CD4-positive, alpha-beta T cell treated with Interleukin-6 for 4 hours (primary cell): ENCODE measurements around the gene NLRP12.
"Not testable (repeated sequence)": the region's sequence is repeated elsewhere in the genome, so short reads cannot be mapped to it uniquely, and the experiment has no call there.

Source experiments
- DNase-seq: peaks from one replicate; pipeline ENCODE4 v3.0.0-alpha.2; 2020; ENCODE audit warnings: mixed read lengths

Gene NLRP12, protein sequence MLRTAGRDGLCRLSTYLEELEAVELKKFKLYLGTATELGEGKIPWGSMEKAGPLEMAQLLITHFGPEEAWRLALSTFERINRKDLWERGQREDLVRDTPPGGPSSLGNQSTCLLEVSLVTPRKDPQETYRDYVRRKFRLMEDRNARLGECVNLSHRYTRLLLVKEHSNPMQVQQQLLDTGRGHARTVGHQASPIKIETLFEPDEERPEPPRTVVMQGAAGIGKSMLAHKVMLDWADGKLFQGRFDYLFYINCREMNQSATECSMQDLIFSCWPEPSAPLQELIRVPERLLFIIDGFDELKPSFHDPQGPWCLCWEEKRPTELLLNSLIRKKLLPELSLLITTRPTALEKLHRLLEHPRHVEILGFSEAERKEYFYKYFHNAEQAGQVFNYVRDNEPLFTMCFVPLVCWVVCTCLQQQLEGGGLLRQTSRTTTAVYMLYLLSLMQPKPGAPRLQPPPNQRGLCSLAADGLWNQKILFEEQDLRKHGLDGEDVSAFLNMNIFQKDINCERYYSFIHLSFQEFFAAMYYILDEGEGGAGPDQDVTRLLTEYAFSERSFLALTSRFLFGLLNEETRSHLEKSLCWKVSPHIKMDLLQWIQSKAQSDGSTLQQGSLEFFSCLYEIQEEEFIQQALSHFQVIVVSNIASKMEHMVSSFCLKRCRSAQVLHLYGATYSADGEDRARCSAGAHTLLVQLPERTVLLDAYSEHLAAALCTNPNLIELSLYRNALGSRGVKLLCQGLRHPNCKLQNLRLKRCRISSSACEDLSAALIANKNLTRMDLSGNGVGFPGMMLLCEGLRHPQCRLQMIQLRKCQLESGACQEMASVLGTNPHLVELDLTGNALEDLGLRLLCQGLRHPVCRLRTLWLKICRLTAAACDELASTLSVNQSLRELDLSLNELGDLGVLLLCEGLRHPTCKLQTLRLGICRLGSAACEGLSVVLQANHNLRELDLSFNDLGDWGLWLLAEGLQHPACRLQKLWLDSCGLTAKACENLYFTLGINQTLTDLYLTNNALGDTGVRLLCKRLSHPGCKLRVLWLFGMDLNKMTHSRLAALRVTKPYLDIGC

DNA sequence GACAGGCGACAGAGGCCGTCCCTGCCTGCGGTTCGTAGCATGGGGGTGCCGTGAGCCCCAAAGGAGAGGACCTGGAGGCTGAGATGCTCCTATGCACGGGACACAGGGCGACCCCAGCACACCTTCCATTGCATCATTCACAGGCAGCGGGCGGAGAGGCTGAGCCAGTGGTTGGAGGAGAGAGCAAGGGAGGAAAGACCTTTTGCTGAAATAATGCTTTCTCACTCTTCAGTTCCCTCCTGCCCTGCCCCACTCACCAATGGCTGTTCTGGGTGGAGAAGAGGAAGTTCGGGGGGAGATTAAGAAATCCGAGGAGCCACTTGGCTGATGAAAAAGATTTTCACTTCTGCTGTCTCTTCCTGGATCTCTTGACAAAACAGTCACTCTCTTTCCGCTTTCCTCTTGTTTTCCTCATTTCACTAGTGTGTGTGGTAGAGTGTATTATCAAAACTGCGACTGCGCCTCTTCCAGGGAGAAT lies at the start of gene NLRP12:
NLRP12 (minus strand) TSS at position 181 of the 478 bp plus-strand sequence; CDS start at position 41, 140 bp downstream.
- DNase-seq = no peak

DNA sequence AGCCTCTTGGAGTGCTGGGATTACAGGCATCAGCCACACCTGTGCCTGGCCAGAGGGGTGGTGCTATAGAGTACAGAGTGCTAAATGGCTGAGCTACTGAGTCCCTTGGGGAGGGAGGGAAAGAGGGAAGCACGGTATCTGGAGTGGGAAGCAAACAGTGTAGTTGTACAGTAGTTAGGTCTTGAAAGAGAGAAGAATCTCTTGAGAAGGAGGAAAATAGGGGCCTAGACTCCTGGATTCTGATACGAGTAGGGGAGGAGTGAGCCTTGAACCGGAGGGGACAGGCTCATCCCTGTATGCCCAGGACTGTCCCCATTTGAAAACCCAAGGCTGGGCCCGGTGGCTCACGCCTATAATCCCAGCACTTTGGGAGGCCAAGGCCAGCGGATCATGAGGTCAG lies 48.6 kb upstream of the NLRP12 start:
- no peak for DNase-seq

DNA sequence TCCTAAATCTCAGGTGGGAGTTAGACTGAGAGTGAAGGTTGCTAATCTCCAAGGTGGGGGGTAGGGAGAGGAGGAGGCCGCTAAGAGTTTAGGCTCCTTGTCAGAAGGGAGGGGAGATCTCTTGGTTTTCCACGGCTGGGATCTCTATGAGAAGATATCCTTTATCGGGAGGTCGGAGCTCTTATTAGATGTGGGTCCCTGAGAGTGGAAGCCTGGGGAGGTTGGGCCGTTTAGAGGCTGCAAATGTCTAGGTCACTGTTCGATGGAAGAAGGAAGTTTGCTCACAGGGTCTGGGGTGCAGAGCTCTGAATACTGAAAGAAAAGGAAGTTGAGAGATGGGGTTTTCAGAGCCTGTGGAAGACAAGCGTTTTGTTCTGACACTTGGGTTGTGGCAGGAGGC lies 47.3 kb upstream of the NLRP12 start:
- DNase-seq = no peak

DNA sequence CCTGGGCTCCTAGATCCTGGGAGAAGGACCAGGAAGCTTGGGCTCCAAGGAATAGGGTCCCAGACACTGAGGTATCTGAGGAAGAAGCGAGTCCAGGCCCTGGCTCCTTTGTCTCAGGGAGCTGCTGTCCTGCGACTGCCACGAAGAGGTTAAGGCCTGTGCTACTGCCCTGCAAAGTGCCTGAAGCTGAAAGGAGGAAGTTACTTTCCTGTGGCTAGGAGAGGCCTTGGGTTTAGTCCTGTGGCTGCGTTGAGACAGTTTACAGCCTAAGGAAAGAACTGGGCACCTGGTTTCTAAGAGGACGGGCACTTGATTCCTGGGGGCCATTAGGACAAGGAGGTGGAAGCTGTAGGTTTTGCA lies 46.4 kb upstream of the NLRP12 start:
- no peak for DNase-seq

DNA sequence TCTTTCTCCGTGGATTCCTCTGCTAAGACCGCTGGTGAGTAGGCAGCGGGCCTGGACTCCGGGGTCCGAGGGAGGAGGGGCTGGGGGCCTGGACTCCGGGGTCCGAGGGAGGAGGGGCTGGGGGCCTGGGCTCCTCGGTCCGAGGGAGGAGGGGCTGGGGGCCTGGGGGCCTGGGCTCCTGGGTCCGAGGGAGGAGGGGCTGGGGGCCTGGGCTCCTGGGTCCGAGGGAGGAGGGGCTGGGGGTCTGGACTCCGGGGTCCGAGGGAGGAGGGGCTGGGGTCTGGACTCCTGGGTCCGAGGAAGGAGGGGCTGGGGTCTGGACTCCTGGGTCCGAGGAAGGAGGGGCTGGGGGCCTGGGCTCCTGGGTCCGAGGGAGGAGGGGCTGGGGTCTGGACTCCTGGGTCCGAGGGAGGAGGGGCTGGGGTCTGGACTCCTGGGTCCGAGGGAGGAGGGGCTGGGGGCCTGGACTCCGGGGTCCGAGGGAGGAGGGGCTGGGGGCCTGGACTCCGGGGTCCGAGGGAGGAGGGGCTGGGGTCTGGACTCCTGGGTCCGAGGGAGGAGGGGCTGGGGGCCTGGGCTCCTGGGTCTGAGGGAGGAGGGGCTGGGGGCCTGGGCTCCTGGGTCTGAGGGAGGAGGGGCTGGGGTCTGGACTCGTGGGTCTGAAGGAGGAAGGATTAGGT lies 45.8 kb upstream of the NLRP12 start:
- not testable (repeated sequence) for DNase-seq

DNA sequence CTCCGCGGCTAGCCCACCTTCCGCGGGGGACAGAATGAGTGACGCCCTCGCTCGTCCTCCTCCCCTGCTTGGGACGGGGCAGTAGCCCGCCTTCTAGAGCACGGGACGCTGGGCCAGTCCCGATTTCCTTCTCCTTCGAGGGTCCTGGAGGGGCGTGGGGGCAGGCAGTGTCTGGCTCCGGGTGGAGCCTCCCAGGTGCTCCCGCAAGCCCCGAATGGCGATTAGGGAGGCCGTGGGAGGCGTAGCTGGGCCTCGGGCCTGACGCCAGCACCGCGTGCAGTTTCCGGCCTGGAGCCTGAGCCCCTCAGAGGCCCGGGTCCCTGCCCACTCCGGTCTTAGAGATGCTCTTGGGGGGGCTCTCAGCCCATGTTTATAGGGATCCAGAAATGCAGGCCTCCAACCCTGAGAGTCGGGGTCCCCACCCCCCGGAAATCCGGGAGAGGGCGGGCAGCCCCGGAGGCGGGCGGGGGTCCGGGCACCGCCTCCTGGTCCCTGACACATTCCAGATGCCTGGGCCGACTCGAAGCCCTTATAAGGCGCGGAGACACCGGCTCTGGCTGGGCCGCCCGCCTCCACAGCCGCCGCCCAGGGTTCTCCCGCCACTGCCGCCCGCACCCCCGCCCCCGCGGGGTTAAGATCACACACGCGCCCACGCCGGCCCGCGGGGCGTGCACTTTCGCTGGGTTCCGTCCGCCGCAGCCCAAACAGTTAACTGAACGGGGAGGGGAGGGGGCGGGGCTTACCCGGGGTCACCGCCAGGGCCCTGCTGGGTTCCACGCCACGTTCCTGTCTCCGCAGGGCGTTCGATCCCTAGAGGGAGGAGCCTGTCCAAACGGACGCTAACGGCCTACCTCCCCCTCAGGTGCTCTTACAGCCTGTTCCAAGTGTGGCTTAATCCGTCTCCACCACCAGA lies 45.0 kb upstream of the NLRP12 start:
- DNase-seq = peak; percentile 89

DNA sequence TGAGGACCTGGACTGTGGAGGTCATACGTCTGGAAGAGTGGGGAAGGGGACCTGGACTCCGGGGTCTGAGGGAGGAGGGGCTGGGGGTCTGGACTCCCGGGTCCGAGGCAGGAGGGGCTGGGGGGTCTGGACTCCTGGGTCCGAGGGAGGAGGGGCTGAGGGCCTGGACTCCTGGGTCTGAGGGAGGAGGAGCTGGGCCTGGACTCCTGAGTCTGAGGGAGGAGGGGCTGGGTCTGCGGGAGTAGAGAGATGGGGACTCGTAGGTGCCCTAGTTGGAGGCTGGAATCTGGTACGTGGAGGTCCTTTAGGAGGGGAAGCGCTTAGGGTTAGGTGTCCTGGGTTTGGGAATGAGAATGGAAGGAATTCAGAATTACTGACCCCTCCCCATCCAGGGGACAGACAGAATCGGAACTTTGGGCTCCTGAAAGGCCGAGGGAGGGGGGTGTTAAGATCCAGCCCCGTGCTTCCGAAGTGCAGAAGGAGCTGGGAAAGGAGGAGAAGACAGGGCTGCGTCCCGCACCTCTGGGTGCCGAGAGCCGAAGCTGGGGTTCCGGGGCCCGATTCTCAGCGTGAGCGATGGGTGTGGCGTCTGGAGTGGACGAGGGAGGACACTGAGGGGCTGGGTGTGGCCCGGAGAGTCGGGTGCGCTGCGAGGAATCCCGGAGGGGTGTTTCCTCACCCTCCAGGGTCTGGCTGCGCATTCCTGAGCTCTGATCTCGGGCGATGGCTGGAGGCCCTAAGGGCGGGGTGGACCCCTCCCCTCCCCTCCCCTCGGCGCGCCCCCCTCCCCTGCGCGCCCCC lies 44.2 kb upstream of the NLRP12 start:
- DNase-seq = peak; percentile 39

DNA sequence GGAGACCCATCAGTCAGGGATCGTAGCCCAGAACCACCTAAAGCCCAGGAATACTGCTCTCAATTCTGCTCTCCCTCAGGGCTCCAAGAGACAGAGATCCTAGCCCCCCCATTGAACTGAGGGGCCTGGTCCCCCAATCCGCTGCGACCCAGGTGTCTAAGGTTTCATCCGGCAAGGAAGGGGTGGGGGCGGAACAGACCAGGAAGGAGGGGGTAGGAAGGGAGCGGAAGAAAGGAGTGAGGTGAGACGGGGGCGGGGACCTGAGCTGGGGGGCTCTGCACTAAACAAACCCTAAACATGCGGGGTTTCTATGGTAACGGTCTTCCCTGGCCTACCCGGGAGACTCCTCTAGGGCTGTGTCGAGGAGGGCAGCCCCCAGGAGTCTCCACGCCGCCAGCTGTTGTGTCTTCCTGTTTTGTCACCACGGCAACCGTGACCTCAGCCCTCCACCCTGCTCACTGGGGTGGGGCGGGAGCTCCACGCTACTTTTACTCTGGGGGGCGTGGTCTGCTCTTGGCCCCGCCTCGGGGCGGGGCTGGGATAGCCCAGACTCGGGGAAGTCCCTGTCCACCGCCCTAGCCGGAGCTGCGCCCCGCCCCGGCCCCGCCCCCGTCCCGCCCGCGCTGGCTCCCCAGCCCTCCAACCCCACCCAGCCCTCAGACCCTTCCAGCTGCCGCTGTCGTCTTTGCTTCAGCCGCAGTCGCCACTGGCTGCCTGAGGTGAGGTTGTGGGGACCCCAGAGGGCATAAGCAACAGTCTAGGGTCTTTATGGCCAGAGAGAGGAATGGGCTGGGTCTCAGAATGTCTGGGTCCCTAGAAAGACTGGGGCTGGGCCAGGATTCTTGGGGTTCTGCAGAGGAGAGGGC lies 43.3 kb upstream of the NLRP12 start, which contains the start of gene MYADM:
MYADM (plus strand) TSS at position 659 of the 866 bp plus-strand sequence. CDS start 5,647 bp downstream, outside the sequence.
- peak; percentile 100 for DNase-seq

DNA sequence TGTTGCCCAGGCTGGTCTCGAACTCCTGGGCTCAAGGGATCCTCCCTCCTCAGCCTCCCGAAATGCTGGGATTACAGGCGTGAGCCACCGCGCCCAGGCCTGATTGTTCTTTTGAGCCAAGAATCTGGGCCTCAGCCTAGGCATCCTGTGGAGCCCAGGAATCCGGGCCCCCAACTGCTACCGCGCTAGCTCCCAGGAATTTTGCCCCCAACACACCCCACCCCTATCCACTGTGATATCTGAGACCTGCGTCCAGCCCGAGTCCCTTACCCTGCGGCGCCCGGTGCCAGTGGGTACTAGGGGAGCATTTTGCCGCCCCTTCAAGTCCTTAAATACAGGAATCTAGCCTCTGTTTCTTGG lies 42.7 kb upstream of the NLRP12 start:
- DNase-seq = no peak

DNA sequence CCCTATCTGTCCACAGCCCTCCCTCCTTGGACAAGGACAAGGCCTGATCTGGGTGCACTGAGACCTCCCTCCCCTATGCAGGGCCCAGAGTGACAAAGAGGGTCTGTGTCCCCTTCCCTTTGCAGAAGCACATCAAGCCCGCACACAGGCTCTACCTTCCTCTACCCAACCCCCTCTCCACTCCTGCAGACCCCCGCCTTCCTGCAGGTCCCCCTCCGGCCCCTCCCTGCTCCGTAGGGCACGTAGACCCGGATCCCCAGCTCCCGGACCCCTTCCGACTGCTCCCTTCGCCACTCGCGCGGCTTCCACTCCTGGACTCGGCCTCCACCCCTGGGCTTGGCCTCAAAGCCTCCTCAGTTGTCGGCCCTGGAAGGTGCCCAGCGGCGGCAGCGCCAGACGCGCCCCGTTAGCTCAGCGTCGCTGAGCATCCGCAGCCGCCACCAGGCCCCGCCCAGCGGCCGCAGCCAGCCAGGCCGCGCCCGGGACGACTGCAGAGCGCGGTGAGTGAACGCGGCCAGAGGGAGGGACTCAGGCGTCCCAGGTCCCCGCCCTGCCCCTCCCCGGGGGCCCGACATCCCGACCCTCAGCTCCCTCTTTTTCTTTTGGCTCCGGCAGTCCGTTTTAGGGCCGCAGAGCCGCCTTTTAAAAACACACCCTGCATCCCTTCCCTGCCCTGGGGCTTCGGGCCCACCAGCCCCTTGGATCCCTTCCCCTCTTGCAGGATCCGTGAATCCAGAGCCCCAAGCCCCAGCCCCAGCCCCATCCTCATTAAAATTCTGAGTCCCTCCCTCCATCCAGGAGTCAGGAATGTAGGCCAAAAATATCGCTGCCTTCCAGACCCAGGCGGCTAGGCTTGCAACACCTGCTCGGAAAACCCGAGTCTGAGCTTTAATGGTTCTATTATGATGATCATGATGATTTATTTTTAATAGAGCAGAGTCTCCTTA lies 42.1 kb upstream of the NLRP12 start:
- peak; percentile 70 for DNase-seq

DNA sequence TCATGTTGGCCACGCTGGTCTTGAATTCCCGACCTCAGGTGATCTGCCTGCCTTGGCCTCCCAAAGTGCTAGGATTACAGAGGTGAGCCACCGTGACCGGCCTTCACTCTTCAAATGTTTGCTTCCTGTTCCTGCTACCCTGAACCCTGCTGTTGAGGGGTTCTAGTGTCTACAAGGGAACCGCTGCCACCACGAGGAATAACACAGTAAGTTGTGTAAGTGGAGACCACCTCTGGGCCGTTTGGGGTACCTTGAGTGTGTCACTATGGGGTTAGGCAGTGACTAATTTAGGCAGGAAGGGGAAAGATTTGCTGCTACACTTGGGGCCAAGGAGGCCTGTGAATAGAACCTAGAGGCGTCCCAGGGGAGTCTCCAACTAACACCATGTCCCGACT lies 41.4 kb upstream of the NLRP12 start:
- DNase-seq = no peak

DNA sequence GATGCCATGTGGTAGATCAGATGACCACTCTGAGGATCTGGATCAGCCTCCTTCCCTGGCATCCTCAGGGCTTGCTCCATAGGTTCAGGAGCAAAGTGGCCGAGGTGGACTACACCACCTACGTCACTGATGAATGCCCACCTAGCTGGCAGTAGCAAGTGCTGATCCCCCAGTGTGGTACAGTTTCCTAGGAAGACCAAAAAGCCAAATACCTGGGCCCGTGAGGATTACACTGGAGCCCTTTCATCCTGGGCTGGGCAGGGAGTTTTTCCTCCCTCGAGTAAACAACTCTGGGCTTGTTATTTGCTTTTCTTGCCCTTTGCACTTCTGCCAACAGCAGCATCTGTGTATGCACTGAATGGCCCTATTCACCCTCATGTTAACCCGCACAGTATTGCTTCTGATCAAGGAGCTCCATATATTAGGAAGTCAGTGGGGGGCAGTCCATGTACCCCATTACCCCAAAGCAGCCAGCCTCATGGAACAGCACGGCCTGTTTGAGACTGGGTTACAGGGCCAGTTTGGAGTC lies 40.3 kb upstream of the NLRP12 start:
- no peak for DNase-seq

DNA sequence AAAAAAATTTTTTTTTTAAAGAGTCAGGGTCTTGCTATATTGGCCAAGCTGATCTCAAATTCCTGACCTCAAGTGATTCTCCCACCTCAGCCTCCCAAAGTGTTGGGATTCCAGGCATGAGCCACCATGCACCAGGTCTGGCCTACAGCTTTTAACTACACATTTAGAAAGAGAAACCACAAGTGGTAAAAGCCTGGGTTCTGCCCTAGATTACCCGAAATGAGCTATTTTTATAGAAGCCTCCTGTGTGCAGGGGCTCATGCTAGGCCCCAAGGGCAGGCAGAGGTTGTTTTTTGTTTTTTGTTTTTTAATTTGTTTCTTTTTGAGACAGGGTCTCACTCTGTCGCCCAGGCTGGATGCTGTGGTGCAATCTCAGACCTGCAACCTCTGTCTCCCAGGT lies 29.6 kb upstream of the NLRP12 start:
- no peak for DNase-seq

DNA sequence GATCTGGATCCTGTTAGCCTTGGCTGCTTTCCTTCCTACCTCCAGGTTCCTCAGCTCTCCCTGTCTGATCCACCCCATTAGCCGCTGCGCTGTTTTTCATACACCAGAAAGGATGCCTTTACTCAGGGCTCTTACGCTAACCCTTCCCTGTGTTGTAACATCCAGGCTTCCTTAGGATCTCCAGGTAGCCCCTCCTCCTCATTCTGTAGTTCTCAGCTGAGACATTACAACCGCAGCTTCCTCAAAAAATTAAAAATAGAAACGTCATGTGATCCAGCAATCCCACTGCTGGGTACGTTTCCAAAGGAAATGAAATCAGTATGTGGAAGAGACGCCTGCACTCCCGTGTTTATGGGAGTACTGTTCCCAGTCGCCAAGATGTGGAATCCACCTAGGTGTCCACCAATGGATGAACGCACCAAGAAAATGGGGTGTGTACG lies 25.1 kb upstream of the NLRP12 start:
- no peak for DNase-seq

DNA sequence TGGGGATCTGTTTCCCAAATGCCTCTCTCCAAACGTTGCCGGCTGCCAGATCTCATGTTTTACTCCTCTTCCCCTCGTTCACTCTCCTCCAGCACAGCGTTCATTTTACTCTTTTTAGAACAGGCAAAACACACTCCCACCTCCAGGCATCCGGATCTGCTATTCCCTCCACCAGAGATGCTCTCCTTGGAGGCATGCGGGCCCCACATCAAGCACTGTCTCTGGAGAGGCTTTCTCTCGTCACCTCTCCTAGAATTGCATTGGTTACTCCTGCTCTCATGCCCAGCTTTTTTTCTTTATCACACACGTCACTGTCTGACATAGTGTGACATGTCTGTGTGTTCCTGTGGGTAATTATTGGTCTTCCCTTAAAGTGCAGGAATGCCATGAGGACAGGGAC lies 23.4 kb upstream of the NLRP12 start:
- DNase-seq = no peak

DNA sequence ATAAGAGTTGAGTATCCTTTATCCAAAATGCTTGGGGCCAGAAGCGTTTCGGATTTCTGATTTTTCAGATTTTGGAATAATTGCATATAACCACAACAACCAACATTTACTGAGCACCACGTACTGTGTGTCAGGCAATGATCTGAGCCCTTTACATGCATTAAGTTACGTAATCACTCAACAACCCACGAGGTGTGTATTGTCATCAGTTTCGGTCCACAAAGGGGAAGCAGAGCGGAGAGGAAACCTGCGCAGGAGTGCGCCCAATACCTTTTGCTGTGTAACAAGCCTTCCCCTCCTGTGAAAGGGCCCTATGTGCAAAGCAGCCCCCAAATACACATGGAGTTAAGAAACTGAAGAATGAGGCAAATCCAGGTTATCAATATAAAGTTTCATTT lies 20.7 kb upstream of the NLRP12 start:
- DNase-seq = no peak

DNA sequence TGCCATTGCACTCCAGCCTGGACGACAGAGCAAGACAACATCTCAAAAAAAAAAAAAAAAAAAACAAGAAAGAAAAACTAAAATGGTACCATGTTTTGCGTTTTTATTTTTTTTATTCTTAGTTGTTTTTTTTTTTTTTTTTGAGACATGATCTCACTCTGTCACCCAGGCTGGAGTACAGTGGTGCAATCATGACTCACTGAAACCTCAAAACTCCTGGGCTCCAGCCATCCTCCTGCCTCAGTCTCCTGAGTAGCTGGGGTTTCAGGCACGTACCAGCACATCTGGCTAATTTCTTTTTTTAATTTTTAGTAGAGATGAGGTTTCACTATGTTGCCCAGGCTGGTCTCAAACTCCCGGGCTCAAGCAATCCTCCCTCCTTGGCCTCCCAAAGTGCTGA lies 16.8 kb upstream of the NLRP12 start:
- DNase-seq = not testable (repeated sequence)

DNA sequence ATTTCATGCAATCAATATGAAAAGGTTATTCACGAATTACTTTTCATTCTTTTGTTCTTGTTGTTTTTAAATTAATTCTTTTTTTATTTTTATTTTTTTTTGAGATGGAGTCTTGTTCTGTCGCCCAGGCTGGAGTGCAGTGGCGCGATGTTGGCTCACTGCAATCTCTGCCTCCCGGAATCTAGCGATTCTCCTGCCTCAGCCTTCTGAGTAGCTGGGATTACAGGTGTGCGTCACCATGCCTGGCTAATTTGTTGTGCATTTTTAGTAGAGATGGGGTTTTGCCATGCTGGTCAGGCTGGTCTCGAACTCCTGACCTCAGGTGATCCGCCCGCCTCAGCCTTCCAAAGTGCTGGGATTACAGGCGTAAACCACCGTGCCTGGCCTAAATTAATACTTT lies 16.1 kb upstream of the NLRP12 start:
- not testable (repeated sequence) for DNase-seq
